ENCODE results near the gene JAKMIP2.

JAKMIP2 gene

GRCh38 chr5:147631428-147632003, 151.0 kb downstream of the JAKMIP2 start:
- in situ Hi-C loops (cut with MboI; ENCODE audit: low pct_unique_long_range_greater_than_20kb, low sequenced_read_pairs, unreplicated experiment): loop anchor here (25.0 kb wide), 1 partner anchor 181 kb away; no protein-coding TSS in a partner anchor
- no peak for DNase-seq (ENCODE audit: low spot score)
- TF ChIP-seq CTCF (IDR thresholded peaks at IDR 0.05; ENCODE audit: extremely low read depth, insufficient read depth, missing control alignments): no peak

GRCh38 chr5:147629196-147629595, 153.3 kb downstream of the JAKMIP2 start:
- no peak for TF ChIP-seq CTCF (IDR thresholded peaks at IDR 0.05; ENCODE audit: extremely low read depth, insufficient read depth, missing control alignments)
- no peak for DNase-seq (ENCODE audit: low spot score)
- in situ Hi-C loops (cut with MboI; ENCODE audit: low pct_unique_long_range_greater_than_20kb, low sequenced_read_pairs, unreplicated experiment): loop anchor here (25.0 kb wide), 1 partner anchor 183 kb away; no protein-coding TSS in a partner anchor

GRCh38 chr5:147628058-147628895, 154.3 kb downstream of the JAKMIP2 start:
- in situ Hi-C loops (cut with MboI; ENCODE audit: low pct_unique_long_range_greater_than_20kb, low sequenced_read_pairs, unreplicated experiment): loop anchor here (25.0 kb wide), 1 partner anchor 184 kb away; no protein-coding TSS in a partner anchor
- peak; percentile 74 for TF ChIP-seq CTCF (IDR thresholded peaks at IDR 0.05; ENCODE audit: extremely low read depth, insufficient read depth, missing control alignments)
- peak; percentile 48 for DNase-seq (ENCODE audit: low spot score)

- no peak for DNase-seq (ENCODE audit: low spot score)
- no peak for TF ChIP-seq CTCF (IDR thresholded peaks at IDR 0.05; ENCODE audit: extremely low read depth, insufficient read depth, missing control alignments)
- in situ Hi-C loops (cut with MboI; ENCODE audit: low pct_unique_long_range_greater_than_20kb, low sequenced_read_pairs, unreplicated experiment): loop anchor here (25.0 kb wide), 1 partner anchor 186 kb away; no protein-coding TSS in a partner anchor
Observed at GRCh38 chr5:147626464-147626863, 156.1 kb downstream of the JAKMIP2 start.

GRCh38 chr5:147621016-147621415, 161.5 kb downstream of the JAKMIP2 start:
- in situ Hi-C loops (cut with MboI; ENCODE audit: low pct_unique_long_range_greater_than_20kb, low sequenced_read_pairs, unreplicated experiment): no loop called here
- no peak for TF ChIP-seq CTCF (IDR thresholded peaks at IDR 0.05; ENCODE audit: extremely low read depth, insufficient read depth, missing control alignments)
- no peak for DNase-seq (ENCODE audit: low spot score)

- no peak for DNase-seq (ENCODE audit: low spot score)
- in situ Hi-C loops (cut with MboI; ENCODE audit: low pct_unique_long_range_greater_than_20kb, low sequenced_read_pairs, unreplicated experiment): no loop called here
- TF ChIP-seq CTCF (IDR thresholded peaks at IDR 0.05; ENCODE audit: extremely low read depth, insufficient read depth, missing control alignments): no peak
Observed at GRCh38 chr5:147619281-147619878, 163.1 kb downstream of the JAKMIP2 start.
